ENCODE data around the gene MGLL. TPM values are rescaled to one million over a fixed set of nuclear protein-coding genes. Genes with fewer than 3 reads are reported as not detected.

MGLL gene
- total and polyA plus RNA-seq, 9 of the 15 experiments (the other 6 are each of a cell fraction or from before 2014, with no cell fraction given): 0.12 to 0.32 (median 0.18) TPM; not detected in 6

- Histone ChIP-seq H3K79me2 (ENCODE audit: control insufficient read depth, insufficient read depth, low read length) (no peaks in the 10 kb centered on the region), H3K27me3 (ENCODE audit: control insufficient read depth in 2 of 2, insufficient read depth in 2 of 2, low read length in 2 of 2) (no peaks in the 10 kb centered on the region), H3K9ac (ENCODE audit: insufficient read depth in 1 of 2, low read depth in 2 of 2, low read length in 2 of 2) (no peak overlapping the region; a peak in 1 of 4 replicates), H4K20me1 (replicated peaks; ENCODE audit: control insufficient read depth, insufficient read depth, low read length) (no peaks in the 10 kb centered on the region), H2AFZ (ENCODE audit: low read depth, low read length) (no peak overlapping the region), H3K9me3 (replicated peaks; ENCODE audit: control insufficient read depth, insufficient read depth, low read depth, low read length) (no peaks in the 10 kb centered on the region), H3K4me2 (ENCODE audit: insufficient read depth, low read length) (no peak overlapping the region), H3K36me3 (ENCODE audit: control insufficient read depth, insufficient read depth, low read length) (no peaks in the 10 kb centered on the region), H3K4me3 (no peak overlapping the region), H3K4me1 (replicated peaks in 1 of 2; ENCODE audit: control insufficient read depth in 2 of 2, insufficient read depth in 2 of 2, low read length in 2 of 2) (peaks cover 0 to 24% of the 10 kb centered on the region in 2 experiments; a peak in 2 of 5 replicates), H3K27ac (ENCODE audit: extremely low read depth, low read depth, low read length) (no peak overlapping the region), H3K9me1 (ENCODE audit: control insufficient read depth, insufficient read depth, low read length) (no peaks in the 10 kb centered on the region)
- intact Hi-C loops (cut with micrococcal nuclease): loop anchor here (10.0 kb wide), 1 partner anchor 285 kb away; no protein-coding TSS in a partner anchor
- DNase-seq (ENCODE audit: extremely low read depth in 1 of 4, low spot score in 3 of 4): no peak
- WGBS (ENCODE audit: insufficient coverage, low coverage, missing lambda C conversion rate): 30% methylated on average over 7 of the region's 21 CpGs
- in situ Hi-C loops (cut with MboI): no loop called here
- BruUV-seq (replicated peaks): no TSS peak
- ChIA-PET CTCF (ENCODE audit: low intra/inter-chr PET ratio) (no interaction called here), POLR2A (interaction anchor here (0.6 kb wide), 3 partner anchors 19 to 1600 kb away, joined by 3 to 4 read pairs (median 3); partner anchors contain the start of gene TPRA1)
- no peak for FAIRE-seq
- ATAC-seq: no peak
- no peak for TF ChIP-seq EP400 (IDR thresholded peaks at IDR 0.05)
- no peak for TF ChIP-seq ERF (CRISPR knock-in tag; IDR thresholded peaks at IDR 0.05)
- no peak for TF ChIP-seq POLR3A (IDR thresholded peaks at IDR 0.05; ENCODE audit: borderline replicate concordance, extremely low read depth, insufficient read depth, insufficient read length)
- TF ChIP-seq ZNF280A (IDR thresholded peaks at IDR 0.05; ENCODE audit: low read depth, partially characterized antibody): no peak
- no peak for TF ChIP-seq PATZ1 (CRISPR knock-in tag; IDR thresholded peaks at IDR 0.05; ENCODE audit: borderline replicate concordance)
- TF ChIP-seq E2F6 (IDR thresholded peaks at IDR 0.05; ENCODE audit: borderline replicate concordance in 1 of 2, extremely low read depth in 1 of 2, insufficient read depth in 1 of 2, insufficient read length in 1 of 2, low read depth in 1 of 2, low read length in 1 of 2, poor library complexity in 1 of 2, severe bottlenecking in 1 of 2): peak; percentile 35 to 77
- no peak for TF ChIP-seq ASH1L (IDR thresholded peaks at IDR 0.05; ENCODE audit: borderline replicate concordance, low read depth, partially characterized antibody)
- peak; percentile 65; the same call in 1 of the 2 replicates for TF ChIP-seq ZBTB33 (CRISPR knock-in tag; IDR thresholded peaks at IDR 0.05)
These were observed 142.1 kb downstream of the MGLL start for GRCh38 chr3:127680146-127680661.
